Coronary artery (tissue), 2 donors: ENCODE measurements around the gene HACD2.

ENCODE experiments used
- DNase-seq: peaks from one replicate; pipeline ENCODE4 v3.0.0-alpha.2; 2017; ENCODE audit warnings: low spot score
- H3K27ac ChIP-seq, 2 donors: fragments of 200-600 bp; sonication (generic); one replicate each; pipeline ENCODE4 v1.5.1; 2016 to 2019
- H3K4me3 ChIP-seq: fragments of 200-600 bp; sonication (generic); 2 replicates; pipeline ENCODE4 v1.5.1; 2016; ENCODE audit warnings: mild to moderate bottlenecking, moderate library complexity
- TF ChIP-seq, protein P1 (sequence below): fragments of 200-600 bp; sonication (generic); IDR thresholded peaks from one replicate; pipeline ENCODE4 v1.5.1; 2019; ENCODE audit warnings: antibody characterized with exemption

The HACD2 gene

DNA sequence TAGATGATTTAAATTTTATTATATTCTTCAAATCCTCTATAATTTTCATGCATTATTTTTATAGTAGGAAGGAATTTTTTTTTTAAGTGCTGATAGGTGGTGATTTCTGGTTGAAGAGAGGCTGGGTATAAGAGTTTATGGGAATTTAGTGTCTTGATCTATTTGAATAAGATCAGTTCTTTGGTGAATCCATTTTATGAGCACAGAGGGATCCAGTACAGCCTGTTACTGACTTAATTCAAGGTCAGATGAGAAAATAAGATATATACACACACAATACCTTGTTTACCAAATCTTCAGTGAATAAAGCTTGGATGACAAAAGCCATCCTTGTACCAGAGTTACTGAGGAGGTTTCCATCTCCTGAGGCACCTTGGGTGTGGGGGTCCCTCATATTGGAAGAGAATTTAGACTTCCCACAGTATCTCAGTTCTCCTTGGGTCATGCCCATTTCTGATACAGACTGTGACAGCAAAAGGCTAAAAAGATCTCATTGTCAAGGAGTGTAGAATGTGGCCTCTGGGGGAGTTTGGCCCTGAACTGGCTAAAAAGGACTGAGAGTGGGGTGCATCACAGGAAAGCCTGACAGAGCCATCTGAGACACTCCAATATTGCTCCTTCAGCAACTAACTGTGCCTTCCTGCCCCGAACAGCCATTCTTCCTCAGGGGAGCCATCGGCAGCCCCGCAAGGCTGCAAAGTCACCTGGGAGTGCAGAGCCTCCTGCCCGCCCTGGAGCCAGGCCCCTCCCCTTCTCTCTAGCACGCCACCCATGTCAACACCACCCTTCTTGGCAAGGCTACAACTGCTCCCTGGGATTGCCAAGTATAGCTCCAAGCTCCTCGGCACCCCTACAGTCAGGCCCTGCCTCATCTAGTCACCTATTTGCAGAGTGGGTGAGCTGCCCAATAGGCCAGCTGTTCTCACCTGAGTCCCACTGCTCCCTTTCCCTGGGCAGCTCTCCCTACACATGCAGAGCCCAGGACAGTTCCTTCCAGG lies 43.1 kb upstream of the HACD2 start:
- no peak overlapping the region for H3K4me3 ChIP-seq
- H3K27ac ChIP-seq, result peak overlapping the region; percentile 27 to 63
- DNase-seq, result peak; percentile 79
- TF ChIP-seq, protein P1, sequence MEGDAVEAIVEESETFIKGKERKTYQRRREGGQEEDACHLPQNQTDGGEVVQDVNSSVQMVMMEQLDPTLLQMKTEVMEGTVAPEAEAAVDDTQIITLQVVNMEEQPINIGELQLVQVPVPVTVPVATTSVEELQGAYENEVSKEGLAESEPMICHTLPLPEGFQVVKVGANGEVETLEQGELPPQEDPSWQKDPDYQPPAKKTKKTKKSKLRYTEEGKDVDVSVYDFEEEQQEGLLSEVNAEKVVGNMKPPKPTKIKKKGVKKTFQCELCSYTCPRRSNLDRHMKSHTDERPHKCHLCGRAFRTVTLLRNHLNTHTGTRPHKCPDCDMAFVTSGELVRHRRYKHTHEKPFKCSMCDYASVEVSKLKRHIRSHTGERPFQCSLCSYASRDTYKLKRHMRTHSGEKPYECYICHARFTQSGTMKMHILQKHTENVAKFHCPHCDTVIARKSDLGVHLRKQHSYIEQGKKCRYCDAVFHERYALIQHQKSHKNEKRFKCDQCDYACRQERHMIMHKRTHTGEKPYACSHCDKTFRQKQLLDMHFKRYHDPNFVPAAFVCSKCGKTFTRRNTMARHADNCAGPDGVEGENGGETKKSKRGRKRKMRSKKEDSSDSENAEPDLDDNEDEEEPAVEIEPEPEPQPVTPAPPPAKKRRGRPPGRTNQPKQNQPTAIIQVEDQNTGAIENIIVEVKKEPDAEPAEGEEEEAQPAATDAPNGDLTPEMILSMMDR, result no peak

- H3K27ac ChIP-seq, result peak overlapping the region in 1 of 2 donors; percentile 3
- TF ChIP-seq, protein P1, result no peak
These were observed 42.0 kb upstream of the HACD2 start for GRCh38 chr3:123626881-123627280.

DNA sequence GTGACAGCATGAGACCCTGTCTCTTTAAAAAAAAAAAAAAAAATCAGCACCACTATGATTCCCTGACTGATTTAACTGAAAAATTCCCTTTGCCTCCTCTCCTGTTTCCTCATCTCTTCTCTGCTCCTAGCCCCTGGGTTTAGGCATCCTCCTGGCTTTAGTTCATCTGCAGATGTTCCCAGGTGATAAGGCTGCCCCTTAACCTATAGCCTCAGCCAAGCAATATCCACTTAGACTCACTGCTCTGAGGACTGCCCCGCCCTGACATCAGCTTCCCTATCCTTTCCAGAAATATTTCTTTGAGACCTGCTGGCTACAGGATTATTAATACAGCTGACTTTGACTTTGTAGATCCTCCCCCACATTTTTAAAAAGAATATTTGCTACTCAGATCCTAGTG lies 39.4 kb upstream of the HACD2 start:
- Histone ChIP-seq H3K27ac (peak overlapping the region in 1 of 2 donors; percentile 43), H3K4me3 (no peak overlapping the region)
- DNase-seq, result no peak
- TF ChIP-seq, protein P1, result no peak

More at GRCh38 chr3:123626881-123627280, 42.0 kb upstream of the HACD2 start:
- peak; percentile 67 for DNase-seq
- no peak overlapping the region for H3K4me3 ChIP-seq

- Histone ChIP-seq H3K27ac (peak overlapping the region in 1 of 2 donors; percentile 45), H3K4me3 (no peak overlapping the region)
- peak; percentile 60 for DNase-seq
- TF ChIP-seq, protein P1, result no peak
These were observed 38.6 kb upstream of the HACD2 start for GRCh38 chr3:123623346-123623880.

DNA sequence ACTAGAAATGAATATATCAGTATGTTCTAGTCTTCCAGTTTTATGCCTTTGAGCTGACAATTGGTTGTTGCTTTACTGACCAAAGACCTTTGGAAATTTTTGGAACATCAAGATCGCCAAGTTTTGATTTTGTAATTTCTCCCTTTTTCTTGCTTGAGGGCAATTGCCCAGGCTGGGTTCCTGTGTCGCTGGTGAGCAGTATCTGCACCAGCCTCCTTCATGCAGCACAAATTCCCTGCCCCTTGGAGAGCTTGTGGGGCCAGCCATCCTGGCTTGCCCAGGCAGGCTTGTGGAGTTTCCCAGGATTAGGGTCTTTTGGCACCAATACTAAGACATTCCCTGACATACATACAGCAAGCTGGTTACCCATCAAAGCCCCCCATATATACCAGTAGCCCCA lies 37.9 kb upstream of the HACD2 start:
- Histone ChIP-seq H3K4me3 (no peak overlapping the region), H3K27ac (peak overlapping the region; percentile 30 to 45)
- TF ChIP-seq, protein P1, result no peak
- peak; percentile 60 for DNase-seq

DNA sequence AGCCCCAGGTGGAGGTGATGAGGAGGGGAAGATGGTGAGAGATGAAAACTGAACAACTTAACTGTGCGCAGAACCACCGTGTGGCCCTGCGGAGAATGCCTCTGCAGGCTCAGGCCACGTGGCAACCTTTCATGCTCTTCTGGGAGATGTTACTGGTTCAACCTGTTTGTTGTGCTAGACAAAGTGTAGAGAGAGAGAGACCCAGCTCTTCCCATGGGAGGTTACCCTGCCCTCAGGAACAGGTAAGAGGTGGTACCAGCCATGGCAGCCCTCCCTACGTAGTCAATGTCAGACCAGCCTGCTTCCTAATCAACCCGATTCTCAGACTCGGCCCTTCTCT lies 37.0 kb upstream of the HACD2 start:
- Histone ChIP-seq H3K27ac (peak overlapping the region in 1 of 2 donors; percentile 79), H3K4me3 (no peak overlapping the region)
- TF ChIP-seq, protein P1, result no peak
- DNase-seq, result no peak
